WTC11 (cell line): ENCODE measurements around the gene TEP1. TPM values are rescaled to one million over a fixed set of nuclear protein-coding genes. Genes with fewer than 3 reads are reported as not detected.

Experiments used
- ATF1 ChIP-seq: sonication (generic); formaldehyde crosslinking; IDR thresholded peaks from 2 replicates; pipeline ENCODE4 v1.8.1; 2023; ENCODE audit warnings: mild to moderate bottlenecking, moderate library complexity, missing genetic modification reagents
- CBFB ChIP-seq: sonication (generic); formaldehyde crosslinking; IDR thresholded peaks from 2 replicates; pipeline ENCODE4 v1.8.1; 2022; ENCODE audit warnings: mild to moderate bottlenecking, low read depth, missing genetic modification reagents
- CREM ChIP-seq: sonication (generic); formaldehyde crosslinking; IDR thresholded peaks from 2 replicates; pipeline ENCODE4 v1.8.1; 2022; ENCODE audit warnings: mild to moderate bottlenecking, missing genetic modification reagents, moderate library complexity
- ESRRA ChIP-seq: sonication (generic); formaldehyde crosslinking; IDR thresholded peaks from 2 replicates; pipeline ENCODE4 v1.8.1; 2022; ENCODE audit warnings: mild to moderate bottlenecking, missing genetic modification reagents, borderline replicate concordance
- FOXJ3 ChIP-seq: sonication (generic); formaldehyde crosslinking; IDR thresholded peaks from 2 replicates; pipeline ENCODE4 v1.9.0; 2021; ENCODE audit warnings: missing genetic modification reagents, mild to moderate bottlenecking, borderline replicate concordance
- FOXK1 ChIP-seq: sonication (generic); formaldehyde crosslinking; IDR thresholded peaks from 2 replicates; pipeline ENCODE4 v1.8.0; 2022; ENCODE audit warnings: mild to moderate bottlenecking, moderate library complexity, missing genetic modification reagents
- GABPB1 ChIP-seq: sonication (generic); formaldehyde crosslinking; IDR thresholded peaks from 2 replicates; pipeline ENCODE4 v1.8.1; 2023; ENCODE audit warnings: mild to moderate bottlenecking, missing genetic modification reagents
- GRHL2 ChIP-seq: fragments of 250-450 bp; sonication (Bioruptor Pico); IDR thresholded peaks from 2 replicates; pipeline ENCODE4 v1.8.0; 2022; ENCODE audit warnings: mild to moderate bottlenecking, moderate library complexity; ENCODE audit not compliant: insufficient replicate concordance, severe bottlenecking
- GTF2I ChIP-seq: fragments of 250-450 bp; sonication (Bioruptor Pico); conservative IDR thresholded peaks from 2 replicates; pipeline ENCODE4 v1.4.0; 2021; ENCODE audit warnings: mild to moderate bottlenecking
- JAZF1 ChIP-seq: fragments of 250-450 bp; sonication (Bioruptor Pico); IDR thresholded peaks from 2 replicates; pipeline ENCODE4 v1.9.0; 2021; ENCODE audit warnings: moderate library complexity, mild to moderate bottlenecking, inconsistent platforms
- KAT7 ChIP-seq: sonication (generic); formaldehyde crosslinking; IDR thresholded peaks from 2 replicates; pipeline ENCODE4 v1.8.1; 2023; ENCODE audit warnings: missing genetic modification reagents, mild to moderate bottlenecking, borderline replicate concordance
- MYBL2 ChIP-seq: sonication (generic); formaldehyde crosslinking; IDR thresholded peaks from 2 replicates; pipeline ENCODE4 v1.8.1; 2023; ENCODE audit warnings: mild to moderate bottlenecking, moderate library complexity, missing genetic modification reagents
- NFYB ChIP-seq: sonication (generic); formaldehyde crosslinking; conservative IDR thresholded peaks from 2 replicates; pipeline ENCODE4 v1.8.0; 2022; ENCODE audit warnings: low read depth, missing genetic modification reagents
- NR2C2 ChIP-seq: sonication (generic); formaldehyde crosslinking; IDR thresholded peaks from 2 replicates; pipeline ENCODE4 v1.8.0; 2022; ENCODE audit warnings: mild to moderate bottlenecking, missing genetic modification reagents
- RORB ChIP-seq: fragments of 250-450 bp; sonication (Bioruptor Pico); IDR thresholded peaks from 2 replicates; pipeline ENCODE4 v1.9.0; 2021; ENCODE audit warnings: mild to moderate bottlenecking
- TP53 ChIP-seq: sonication (generic); formaldehyde crosslinking; IDR thresholded peaks from 2 replicates; pipeline ENCODE4 v1.8.1; 2023; ENCODE audit warnings: mild to moderate bottlenecking, missing genetic modification reagents
- ZNF121 ChIP-seq: sonication (generic); formaldehyde crosslinking; IDR thresholded peaks from 2 replicates; pipeline ENCODE4 v1.8.0; 2023; ENCODE audit warnings: missing genetic modification reagents
- ZNF138 ChIP-seq: sonication (generic); formaldehyde crosslinking; conservative IDR thresholded peaks from 2 replicates; pipeline ENCODE4 v1.8.1; 2022; ENCODE audit warnings: mild to moderate bottlenecking, moderate library complexity, missing genetic modification reagents
- ZNF219 ChIP-seq: sonication (generic); formaldehyde crosslinking; IDR thresholded peaks from 2 replicates; pipeline ENCODE4 v1.8.0; 2023; ENCODE audit warnings: missing genetic modification reagents, mild to moderate bottlenecking, borderline replicate concordance
- ZNF423 ChIP-seq: fragments of 250-450 bp; sonication (Bioruptor Pico); IDR thresholded peaks from 2 replicates; pipeline ENCODE4 v2.1.2; 2022; ENCODE audit warnings: mild to moderate bottlenecking, moderate library complexity
- total RNA-seq: library from RNA; stranded (reverse); gene quantifications from 3 replicates; pipeline ENCODE4 v1.2.3, GENCODE V29; 2021
- TF ChIP-seq, protein P1 (sequence below): sonication (generic); formaldehyde crosslinking; conservative IDR thresholded peaks from 2 replicates; pipeline ENCODE4 v1.8.1; 2023; ENCODE audit warnings: mild to moderate bottlenecking, low read depth, missing genetic modification reagents, moderate library complexity
- TF ChIP-seq, protein P2 (sequence below): sonication (generic); formaldehyde crosslinking; conservative IDR thresholded peaks from 2 replicates; pipeline ENCODE4 v1.8.1; 2022; ENCODE audit warnings: mild to moderate bottlenecking, missing genetic modification reagents
- TF ChIP-seq, protein P3 (sequence below): sonication (generic); formaldehyde crosslinking; IDR thresholded peaks from 2 replicates; pipeline ENCODE4 v1.8.1; 2022; ENCODE audit warnings: missing genetic modification reagents, borderline replicate concordance
- TF ChIP-seq, protein P4 (sequence below): sonication (generic); formaldehyde crosslinking; IDR thresholded peaks from 2 replicates; pipeline ENCODE4 v1.8.0; 2022; ENCODE audit warnings: mild to moderate bottlenecking, missing genetic modification reagents
- TF ChIP-seq, protein P5 (sequence below): fragments of 250-450 bp; sonication (Bioruptor Pico); IDR thresholded peaks from 2 replicates; pipeline ENCODE4 v1.8.0; 2021; ENCODE audit warnings: mild to moderate bottlenecking
- TF ChIP-seq, protein P6 (sequence below): sonication (generic); formaldehyde crosslinking; IDR thresholded peaks from 2 replicates; pipeline ENCODE4 v1.8.1; 2023; ENCODE audit warnings: mild to moderate bottlenecking, missing genetic modification reagents, moderate library complexity
- TF ChIP-seq, protein P7 (sequence below): sonication (generic); formaldehyde crosslinking; IDR thresholded peaks from 2 replicates; pipeline ENCODE4 v1.8.0; 2023; ENCODE audit warnings: missing genetic modification reagents
- TF ChIP-seq, protein P8 (sequence below): sonication (generic); formaldehyde crosslinking; IDR thresholded peaks from 2 replicates; pipeline ENCODE4 v1.8.1; 2022; ENCODE audit warnings: mild to moderate bottlenecking, missing genetic modification reagents, moderate library complexity, borderline replicate concordance
- TF ChIP-seq, protein P9 (sequence below): fragments of 250-450 bp; sonication (Bioruptor Pico); IDR thresholded peaks from 2 replicates; pipeline ENCODE4 v2.1.2; 2022; ENCODE audit warnings: mild to moderate bottlenecking, moderate library complexity

Gene TEP1
- total RNA-seq, 1 experiment from 2014 or later: 16.0 TPM

DNA sequence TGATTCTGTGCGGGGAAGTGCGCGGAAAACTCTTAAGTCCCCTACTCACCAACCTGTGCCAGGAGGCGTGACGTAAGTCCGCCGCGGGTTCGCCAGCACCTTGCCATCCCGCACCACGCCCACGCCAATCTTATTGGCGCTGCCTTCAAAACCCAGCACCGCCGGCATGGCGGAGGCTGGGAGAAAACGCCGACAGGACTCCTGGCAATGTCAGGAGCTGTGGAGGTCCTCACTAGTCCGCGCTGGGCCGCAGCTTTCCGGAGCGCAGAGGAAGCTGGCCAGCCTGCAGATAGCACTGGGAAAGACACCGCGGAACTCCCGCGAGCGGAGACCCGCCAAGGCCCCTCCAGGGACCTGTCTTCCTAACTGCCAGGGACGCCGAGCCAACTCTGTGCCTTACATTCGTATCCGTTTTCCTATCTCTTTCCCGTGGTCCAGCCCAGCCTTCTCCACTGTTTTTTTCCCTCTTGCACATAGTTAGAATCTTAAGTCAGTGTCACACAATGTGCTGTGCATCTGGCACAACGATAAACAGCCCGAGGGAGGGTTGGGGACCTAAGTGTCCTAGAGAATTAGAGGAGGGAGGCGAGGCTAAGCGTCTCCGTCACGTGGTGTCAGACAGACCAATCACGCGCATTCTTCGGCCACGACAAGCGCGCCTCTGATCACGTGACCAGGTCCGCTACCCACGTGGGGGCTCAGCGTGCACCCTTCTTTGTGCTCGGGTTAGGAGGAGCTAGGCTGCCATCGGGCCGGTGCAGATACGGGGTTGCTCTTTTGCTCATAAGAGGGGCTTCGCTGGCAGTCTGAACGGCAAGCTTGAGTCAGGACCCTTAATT lies 41.4 kb upstream of the TEP1 start, which contains the start of the genes APEX1 and OSGEP (continued):
- TF ChIP-seq, protein P1, sequence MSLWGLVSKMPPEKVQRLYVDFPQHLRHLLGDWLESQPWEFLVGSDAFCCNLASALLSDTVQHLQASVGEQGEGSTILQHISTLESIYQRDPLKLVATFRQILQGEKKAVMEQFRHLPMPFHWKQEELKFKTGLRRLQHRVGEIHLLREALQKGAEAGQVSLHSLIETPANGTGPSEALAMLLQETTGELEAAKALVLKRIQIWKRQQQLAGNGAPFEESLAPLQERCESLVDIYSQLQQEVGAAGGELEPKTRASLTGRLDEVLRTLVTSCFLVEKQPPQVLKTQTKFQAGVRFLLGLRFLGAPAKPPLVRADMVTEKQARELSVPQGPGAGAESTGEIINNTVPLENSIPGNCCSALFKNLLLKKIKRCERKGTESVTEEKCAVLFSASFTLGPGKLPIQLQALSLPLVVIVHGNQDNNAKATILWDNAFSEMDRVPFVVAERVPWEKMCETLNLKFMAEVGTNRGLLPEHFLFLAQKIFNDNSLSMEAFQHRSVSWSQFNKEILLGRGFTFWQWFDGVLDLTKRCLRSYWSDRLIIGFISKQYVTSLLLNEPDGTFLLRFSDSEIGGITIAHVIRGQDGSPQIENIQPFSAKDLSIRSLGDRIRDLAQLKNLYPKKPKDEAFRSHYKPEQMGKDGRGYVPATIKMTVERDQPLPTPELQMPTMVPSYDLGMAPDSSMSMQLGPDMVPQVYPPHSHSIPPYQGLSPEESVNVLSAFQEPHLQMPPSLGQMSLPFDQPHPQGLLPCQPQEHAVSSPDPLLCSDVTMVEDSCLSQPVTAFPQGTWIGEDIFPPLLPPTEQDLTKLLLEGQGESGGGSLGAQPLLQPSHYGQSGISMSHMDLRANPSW: no peak
- TF ChIP-seq TP53 (CRISPR knock-in tag) (no peak), GRHL2 (no peak), CBFB (no peak), ZNF423 (CRISPR knock-in tag) (no peak), ZNF121 (CRISPR knock-in tag) (no peak), ZNF138 (CRISPR knock-in tag) (no peak), MYBL2 (CRISPR knock-in tag) (no peak; the same call in 1 of the 2 replicates), FOXJ3 (CRISPR knock-in tag) (no peak), CREM (CRISPR knock-in tag) (peak; percentile 75; the same call in 1 of the 2 replicates), ESRRA (CRISPR knock-in tag) (0 out of 2 replicates have a peak, but pooled peaks have one; percentile 20), ZNF219 (CRISPR knock-in tag) (0 out of 2 replicates have a peak, but pooled peaks have one; percentile 63), FOXK1 (CRISPR knock-in tag) (peak; percentile 84), GABPB1 (CRISPR knock-in tag) (0 out of 2 replicates have a peak, but pooled peaks have one; percentile 40), GTF2I (no peak), ATF1 (no peak), NFYB (CRISPR knock-in tag) (peak; percentile 78), RORB (CRISPR knock-in tag) (no peak), JAZF1 (CRISPR knock-in tag) (no peak), NR2C2 (no peak), KAT7 (no peak)
- TF ChIP-seq, protein P2, sequence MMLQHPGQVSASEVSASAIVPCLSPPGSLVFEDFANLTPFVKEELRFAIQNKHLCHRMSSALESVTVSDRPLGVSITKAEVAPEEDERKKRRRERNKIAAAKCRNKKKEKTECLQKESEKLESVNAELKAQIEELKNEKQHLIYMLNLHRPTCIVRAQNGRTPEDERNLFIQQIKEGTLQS (CRISPR knock-in tag): no peak
- TF ChIP-seq, protein P3, sequence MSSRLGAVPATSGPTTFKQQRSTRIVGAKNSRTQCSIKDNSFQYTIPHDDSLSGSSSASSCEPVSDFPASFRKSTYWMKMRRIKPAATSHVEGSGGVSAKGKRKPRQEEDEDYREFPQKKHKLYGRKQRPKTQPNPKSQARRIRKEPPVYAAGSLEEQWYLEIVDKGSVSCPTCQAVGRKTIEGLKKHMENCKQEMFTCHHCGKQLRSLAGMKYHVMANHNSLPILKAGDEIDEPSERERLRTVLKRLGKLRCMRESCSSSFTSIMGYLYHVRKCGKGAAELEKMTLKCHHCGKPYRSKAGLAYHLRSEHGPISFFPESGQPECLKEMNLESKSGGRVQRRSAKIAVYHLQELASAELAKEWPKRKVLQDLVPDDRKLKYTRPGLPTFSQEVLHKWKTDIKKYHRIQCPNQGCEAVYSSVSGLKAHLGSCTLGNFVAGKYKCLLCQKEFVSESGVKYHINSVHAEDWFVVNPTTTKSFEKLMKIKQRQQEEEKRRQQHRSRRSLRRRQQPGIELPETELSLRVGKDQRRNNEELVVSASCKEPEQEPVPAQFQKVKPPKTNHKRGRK (CRISPR knock-in tag): no peak
- TF ChIP-seq, protein P4, sequence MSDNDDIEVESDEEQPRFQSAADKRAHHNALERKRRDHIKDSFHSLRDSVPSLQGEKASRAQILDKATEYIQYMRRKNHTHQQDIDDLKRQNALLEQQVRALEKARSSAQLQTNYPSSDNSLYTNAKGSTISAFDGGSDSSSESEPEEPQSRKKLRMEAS: peak; percentile 97
- TF ChIP-seq, protein P5, sequence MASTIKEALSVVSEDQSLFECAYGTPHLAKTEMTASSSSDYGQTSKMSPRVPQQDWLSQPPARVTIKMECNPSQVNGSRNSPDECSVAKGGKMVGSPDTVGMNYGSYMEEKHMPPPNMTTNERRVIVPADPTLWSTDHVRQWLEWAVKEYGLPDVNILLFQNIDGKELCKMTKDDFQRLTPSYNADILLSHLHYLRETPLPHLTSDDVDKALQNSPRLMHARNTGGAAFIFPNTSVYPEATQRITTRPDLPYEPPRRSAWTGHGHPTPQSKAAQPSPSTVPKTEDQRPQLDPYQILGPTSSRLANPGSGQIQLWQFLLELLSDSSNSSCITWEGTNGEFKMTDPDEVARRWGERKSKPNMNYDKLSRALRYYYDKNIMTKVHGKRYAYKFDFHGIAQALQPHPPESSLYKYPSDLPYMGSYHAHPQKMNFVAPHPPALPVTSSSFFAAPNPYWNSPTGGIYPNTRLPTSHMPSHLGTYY (CRISPR knock-in tag): no peak
- TF ChIP-seq, protein P6, sequence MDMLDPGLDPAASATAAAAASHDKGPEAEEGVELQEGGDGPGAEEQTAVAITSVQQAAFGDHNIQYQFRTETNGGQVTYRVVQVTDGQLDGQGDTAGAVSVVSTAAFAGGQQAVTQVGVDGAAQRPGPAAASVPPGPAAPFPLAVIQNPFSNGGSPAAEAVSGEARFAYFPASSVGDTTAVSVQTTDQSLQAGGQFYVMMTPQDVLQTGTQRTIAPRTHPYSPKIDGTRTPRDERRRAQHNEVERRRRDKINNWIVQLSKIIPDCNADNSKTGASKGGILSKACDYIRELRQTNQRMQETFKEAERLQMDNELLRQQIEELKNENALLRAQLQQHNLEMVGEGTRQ (CRISPR knock-in tag): peak; percentile 100
- TF ChIP-seq, protein P7, sequence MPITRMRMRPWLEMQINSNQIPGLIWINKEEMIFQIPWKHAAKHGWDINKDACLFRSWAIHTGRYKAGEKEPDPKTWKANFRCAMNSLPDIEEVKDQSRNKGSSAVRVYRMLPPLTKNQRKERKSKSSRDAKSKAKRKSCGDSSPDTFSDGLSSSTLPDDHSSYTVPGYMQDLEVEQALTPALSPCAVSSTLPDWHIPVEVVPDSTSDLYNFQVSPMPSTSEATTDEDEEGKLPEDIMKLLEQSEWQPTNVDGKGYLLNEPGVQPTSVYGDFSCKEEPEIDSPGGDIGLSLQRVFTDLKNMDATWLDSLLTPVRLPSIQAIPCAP (CRISPR knock-in tag): 0 out of 2 replicates have a peak, but pooled peaks have one; percentile 60
- TF ChIP-seq, protein P8, sequence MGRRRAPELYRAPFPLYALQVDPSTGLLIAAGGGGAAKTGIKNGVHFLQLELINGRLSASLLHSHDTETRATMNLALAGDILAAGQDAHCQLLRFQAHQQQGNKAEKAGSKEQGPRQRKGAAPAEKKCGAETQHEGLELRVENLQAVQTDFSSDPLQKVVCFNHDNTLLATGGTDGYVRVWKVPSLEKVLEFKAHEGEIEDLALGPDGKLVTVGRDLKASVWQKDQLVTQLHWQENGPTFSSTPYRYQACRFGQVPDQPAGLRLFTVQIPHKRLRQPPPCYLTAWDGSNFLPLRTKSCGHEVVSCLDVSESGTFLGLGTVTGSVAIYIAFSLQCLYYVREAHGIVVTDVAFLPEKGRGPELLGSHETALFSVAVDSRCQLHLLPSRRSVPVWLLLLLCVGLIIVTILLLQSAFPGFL: no peak
- TF ChIP-seq, protein P9, sequence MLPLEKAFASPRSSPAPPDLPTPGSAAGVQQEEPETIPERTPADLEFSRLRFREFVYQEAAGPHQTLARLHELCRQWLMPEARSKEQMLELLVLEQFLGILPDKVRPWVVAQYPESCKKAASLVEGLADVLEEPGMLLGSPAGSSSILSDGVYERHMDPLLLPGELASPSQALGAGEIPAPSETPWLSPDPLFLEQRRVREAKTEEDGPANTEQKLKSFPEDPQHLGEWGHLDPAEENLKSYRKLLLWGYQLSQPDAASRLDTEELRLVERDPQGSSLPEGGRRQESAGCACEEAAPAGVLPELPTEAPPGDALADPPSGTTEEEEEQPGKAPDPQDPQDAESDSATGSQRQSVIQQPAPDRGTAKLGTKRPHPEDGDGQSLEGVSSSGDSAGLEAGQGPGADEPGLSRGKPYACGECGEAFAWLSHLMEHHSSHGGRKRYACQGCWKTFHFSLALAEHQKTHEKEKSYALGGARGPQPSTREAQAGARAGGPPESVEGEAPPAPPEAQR: no peak
